HG02623 (cell line): ENCODE data around the gene TPX2.

Experiments used
- ATAC-seq: cut with Tn5 transposase; IDR thresholded peaks from one replicate; pipeline ENCODE4 v1.9.1; 2021; ENCODE audit warnings: moderate library complexity; ENCODE audit not compliant: unreplicated experiment

The TPX2 gene

GRCh38 chr20:31705598-31706597 is 33.2 kb upstream of the TPX2 start:
- ATAC-seq, result peak; percentile 79

GRCh38 chr20:31706607-31707257 is 32.4 kb upstream of the TPX2 start:
- no peak for ATAC-seq

- no peak for ATAC-seq
Observed at GRCh38 chr20:31707258-31707615, 31.9 kb upstream of the TPX2 start.

- ATAC-seq, result no peak
Observed at GRCh38 chr20:31707994-31708735, 30.9 kb upstream of the TPX2 start.

- no peak for ATAC-seq
Observed at GRCh38 chr20:31708736-31709534, 30.2 kb upstream of the TPX2 start.

- no peak for ATAC-seq
Observed at GRCh38 chr20:31709939-31710338, 29.2 kb upstream of the TPX2 start.

GRCh38 chr20:31710423-31711108 is 28.5 kb upstream of the TPX2 start:
- ATAC-seq, result no peak

- no peak for ATAC-seq
Observed at GRCh38 chr20:31711179-31712111, 27.6 kb upstream of the TPX2 start.

GRCh38 chr20:31712112-31712553 is 27.0 kb upstream of the TPX2 start:
- ATAC-seq, result no peak

GRCh38 chr20:31712564-31713311 is 26.4 kb upstream of the TPX2 start:
- ATAC-seq, result no peak

- ATAC-seq, result no peak
Observed at GRCh38 chr20:31713312-31714273, 25.5 kb upstream of the TPX2 start.

- no peak for ATAC-seq
Observed at GRCh38 chr20:31715766-31716165, 23.3 kb upstream of the TPX2 start.

- no peak for ATAC-seq
Observed at GRCh38 chr20:31716351-31716750, 22.7 kb upstream of the TPX2 start.

- ATAC-seq, result peak; percentile 12
Observed at GRCh38 chr20:31716818-31717477, 22.1 kb upstream of the TPX2 start.

- ATAC-seq, result peak; percentile 42
Observed at GRCh38 chr20:31717478-31718201, 21.4 kb upstream of the TPX2 start.
